DOHH2 (cell line): ENCODE data around the gene PTPRC.
A peak's percentile ranks its signal among the peaks of the same experiment; 100 is the strongest.

Source experiments
- H3F3A ChIP-seq: fragments of 200-600 bp; sonication (generic), shearing (Covaris generic); 2 replicates; pipeline ENCODE4 v1.6.0; 2016; ENCODE audit warnings: antibody characterized with exemption, mild to moderate bottlenecking; ENCODE audit not compliant: control insufficient read depth, insufficient read depth
- H3K27ac ChIP-seq: fragments of 200-600 bp; sonication (generic); 2 replicates; pipeline ENCODE4 v1.5.1; 2014; ENCODE audit warnings: low read depth, mild to moderate bottlenecking, low read length, moderate library complexity
- H3K27me3 ChIP-seq: fragments of 200-600 bp; sonication (generic); 2 replicates; pipeline ENCODE4 v1.6.1; 2014; ENCODE audit warnings: mild to moderate bottlenecking, low read length, mixed read lengths; ENCODE audit not compliant: control insufficient read depth
- H3K36me3 ChIP-seq: fragments of 200-600 bp; sonication (generic); 2 replicates; pipeline ENCODE4 v1.6.1; 2014; ENCODE audit warnings: mild to moderate bottlenecking, low read length, moderate library complexity, mixed read lengths; ENCODE audit not compliant: control insufficient read depth
- H3K4me1 ChIP-seq: fragments of 200-600 bp; sonication (generic); 2 replicates; pipeline ENCODE4 v1.6.1; 2014; ENCODE audit warnings: mild to moderate bottlenecking, low read length, mixed read lengths; ENCODE audit not compliant: control insufficient read depth
- H3K4me2 ChIP-seq: fragments of 200-600 bp; sonication (generic); 2 replicates; pipeline ENCODE4 v1.6.0; 2014; ENCODE audit warnings: mild to moderate bottlenecking, low read length, moderate library complexity
- H3K4me3 ChIP-seq: fragments of 200-600 bp; sonication (generic); 2 replicates; pipeline ENCODE4 v1.5.1; 2014; ENCODE audit warnings: mild to moderate bottlenecking, low read length, mixed read lengths
- H3K79me2 ChIP-seq: fragments of 200-600 bp; sonication (generic); 2 replicates; pipeline ENCODE4 v1.6.1; 2014; ENCODE audit warnings: mild to moderate bottlenecking, low read length, mixed read lengths; ENCODE audit not compliant: control insufficient read depth
- H3K9me2 ChIP-seq: fragments of 200-600 bp; sonication (generic); replicated peaks from 2 replicates; pipeline ENCODE4 v1.6.1; 2014; ENCODE audit warnings: mild to moderate bottlenecking, low read length, mixed read lengths; ENCODE audit not compliant: control insufficient read depth
- H3K9me3 ChIP-seq: fragments of 200-600 bp; sonication (generic); 2 replicates; pipeline ENCODE4 v1.6.1; 2014; ENCODE audit warnings: antibody characterized with exemption, low read length, mixed read lengths; ENCODE audit not compliant: control insufficient read depth, insufficient read depth
- H4K20me1 ChIP-seq: fragments of 200-600 bp; sonication (generic); 2 replicates; pipeline ENCODE4 v1.6.0; 2014; ENCODE audit warnings: low read depth, mild to moderate bottlenecking, antibody characterized with exemption, low read length, moderate library complexity; ENCODE audit not compliant: control insufficient read depth, insufficient read depth
- EZH2phosphoT487 ChIP-seq: fragments of 200-600 bp; sonication (generic); IDR thresholded peaks from 2 replicates; pipeline ENCODE4 v1.6.1; 2017; ENCODE audit warnings: borderline replicate concordance, mild to moderate bottlenecking, antibody characterized with exemption, low read length, moderate library complexity, mixed read lengths
- TF ChIP-seq, protein P1 (sequence below): fragments of 200-600 bp; sonication (generic); IDR thresholded peaks from one replicate; pipeline ENCODE4 v1.5.1; 2014; ENCODE audit warnings: antibody characterized with exemption, mild to moderate bottlenecking, low read depth, low read length; ENCODE audit not compliant: poor library complexity, severe bottlenecking

The PTPRC gene

DNA sequence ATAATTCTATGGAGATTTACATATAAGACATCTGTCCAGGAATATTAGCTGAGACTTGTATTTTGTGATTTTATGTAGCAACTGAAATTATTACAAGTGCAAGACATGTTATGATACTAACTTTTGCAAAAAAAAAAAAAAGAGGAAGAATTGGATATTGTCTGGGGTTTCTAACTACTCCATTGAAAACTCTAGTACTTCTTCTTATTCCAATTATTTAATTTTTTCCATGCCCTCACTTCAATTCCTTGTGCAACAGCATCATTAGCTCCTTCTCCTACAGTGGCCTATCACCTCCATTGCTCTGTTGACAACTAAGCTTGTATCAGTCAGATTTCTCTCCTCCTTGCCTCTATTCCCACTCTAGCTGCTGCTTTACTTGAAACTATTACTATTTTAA lies 126.6 kb downstream of the PTPRC start:
- Histone ChIP-seq H3K4me2 (no peak overlapping the region), H3K27me3 (no peaks in the 10 kb centered on the region), H3K4me1 (peaks cover 16% of the 10 kb centered on the region), H3K36me3 (no peaks in the 10 kb centered on the region), H4K20me1 (no peaks in the 10 kb centered on the region), H3F3A (peaks cover 12% of the 10 kb centered on the region; the same call in 1 of the 2 replicates), H3K27ac (no peak overlapping the region), H3K9me2 (no peaks in the 10 kb centered on the region), H3K79me2 (no peaks in the 10 kb centered on the region), H3K9me3 (no peaks in the 10 kb centered on the region), H3K4me3 (no peak overlapping the region)
- TF ChIP-seq, protein P1, sequence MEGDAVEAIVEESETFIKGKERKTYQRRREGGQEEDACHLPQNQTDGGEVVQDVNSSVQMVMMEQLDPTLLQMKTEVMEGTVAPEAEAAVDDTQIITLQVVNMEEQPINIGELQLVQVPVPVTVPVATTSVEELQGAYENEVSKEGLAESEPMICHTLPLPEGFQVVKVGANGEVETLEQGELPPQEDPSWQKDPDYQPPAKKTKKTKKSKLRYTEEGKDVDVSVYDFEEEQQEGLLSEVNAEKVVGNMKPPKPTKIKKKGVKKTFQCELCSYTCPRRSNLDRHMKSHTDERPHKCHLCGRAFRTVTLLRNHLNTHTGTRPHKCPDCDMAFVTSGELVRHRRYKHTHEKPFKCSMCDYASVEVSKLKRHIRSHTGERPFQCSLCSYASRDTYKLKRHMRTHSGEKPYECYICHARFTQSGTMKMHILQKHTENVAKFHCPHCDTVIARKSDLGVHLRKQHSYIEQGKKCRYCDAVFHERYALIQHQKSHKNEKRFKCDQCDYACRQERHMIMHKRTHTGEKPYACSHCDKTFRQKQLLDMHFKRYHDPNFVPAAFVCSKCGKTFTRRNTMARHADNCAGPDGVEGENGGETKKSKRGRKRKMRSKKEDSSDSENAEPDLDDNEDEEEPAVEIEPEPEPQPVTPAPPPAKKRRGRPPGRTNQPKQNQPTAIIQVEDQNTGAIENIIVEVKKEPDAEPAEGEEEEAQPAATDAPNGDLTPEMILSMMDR, result no peak
- no peak for TF ChIP-seq EZH2phosphoT487

- Histone ChIP-seq H3K36me3 (no peaks in the 10 kb centered on the region), H3F3A (0 out of 2 replicates have a peak, but pooled peaks cover 3% of the 10 kb centered on the region), H4K20me1 (no peaks in the 10 kb centered on the region), H3K4me1 (peaks cover 25% of the 10 kb centered on the region), H3K4me3 (no peak overlapping the region), H3K9me2 (no peaks in the 10 kb centered on the region), H3K27me3 (no peaks in the 10 kb centered on the region), H3K27ac (no peak overlapping the region), H3K4me2 (no peak overlapping the region), H3K79me2 (no peaks in the 10 kb centered on the region), H3K9me3 (no peaks in the 10 kb centered on the region)
- TF ChIP-seq, protein P1, result peak; percentile 66
- TF ChIP-seq EZH2phosphoT487, result no peak
Measured at GRCh38 chr1:198771563-198772153, 132.8 kb downstream of the PTPRC start.

GRCh38 chr1:198772626-198773025 lies 133.8 kb downstream of the PTPRC start:
- H3K9me2 ChIP-seq, result no peaks in the 10 kb centered on the region
- H3K27ac ChIP-seq, result no peak overlapping the region
- no peaks in the 10 kb centered on the region for H3K9me3 ChIP-seq
- H3K4me2 ChIP-seq, result no peak overlapping the region
- no peak for TF ChIP-seq EZH2phosphoT487
- TF ChIP-seq, protein P1, result no peak
- no peaks in the 10 kb centered on the region for H4K20me1 ChIP-seq
- H3K4me1 ChIP-seq, result peaks cover 25% of the 10 kb centered on the region
- H3K4me3 ChIP-seq, result no peak overlapping the region
- no peaks in the 10 kb centered on the region for H3K79me2 ChIP-seq
- H3F3A ChIP-seq, result 0 out of 2 replicates have a peak, but pooled peaks cover 3% of the 10 kb centered on the region
- H3K27me3 ChIP-seq, result no peaks in the 10 kb centered on the region
- no peaks in the 10 kb centered on the region for H3K36me3 ChIP-seq
